ENCODE results near the gene TSC22D4. TPM values are rescaled to one million over a fixed set of nuclear protein-coding genes. Genes with fewer than 3 reads are reported as not detected.

The TSC22D4 gene
- total RNA-seq, 4 donors from 2014 or later, result 28.9 to 51.2 (median 40.6) TPM

GRCh38 chr7:100493476-100494264 lies 14.7 kb upstream of the TSC22D4 start:
- Histone ChIP-seq H3K9me3 (no peaks in the 10 kb centered on the region), H3K27ac (peak overlapping the region in 1 of 4 donors; percentile 26), H3K4me3 (peak overlapping the region; percentile 26 to 43 (median 41)), H3K4me1 (peaks cover 0 to 9% (median 6%) of the 10 kb centered on the region in 4 donors), H3K36me3 (no peaks in the 10 kb centered on the region), H3K27me3 (no peaks in the 10 kb centered on the region)
- peak; percentile 46 to 78 (median 75) for DNase-seq
- TF ChIP-seq CTCF (IDR thresholded peaks at IDR 0.05) (no peak), POLR2A (IDR thresholded peaks at IDR 0.05) (no peak)

- no peaks in the 10 kb centered on the region for H3K36me3 ChIP-seq
- H3K4me1 ChIP-seq, result peaks cover 0 to 9% (median 6%) of the 10 kb centered on the region in 4 donors
- H3K27ac ChIP-seq, result peak overlapping the region in 1 of 4 donors; percentile 26
- no peak for DNase-seq
- H3K27me3 ChIP-seq, result no peaks in the 10 kb centered on the region
- TF ChIP-seq CTCF (IDR thresholded peaks at IDR 0.05), result no peak
- TF ChIP-seq POLR2A (IDR thresholded peaks at IDR 0.05), result no peak
- peak overlapping the region in 3 of 4 donors; percentile 41 to 43 (median 41) for H3K4me3 ChIP-seq
- no peaks in the 10 kb centered on the region for H3K9me3 ChIP-seq
Observed at GRCh38 chr7:100492738-100493475, 13.9 kb upstream of the TSC22D4 start.

GRCh38 chr7:100491192-100491578 lies 12.2 kb upstream of the TSC22D4 start:
- no peak overlapping the region for H3K4me3 ChIP-seq
- no peaks in the 10 kb centered on the region for H3K36me3 ChIP-seq
- DNase-seq, result no peak
- TF ChIP-seq CTCF (IDR thresholded peaks at IDR 0.05) (no peak), POLR2A (IDR thresholded peaks at IDR 0.05) (no peak)
- H3K27ac ChIP-seq, result no peak overlapping the region
- peaks cover 0 to 9% (median 6%) of the 10 kb centered on the region in 4 donors for H3K4me1 ChIP-seq
- H3K9me3 ChIP-seq, result no peaks in the 10 kb centered on the region
- H3K27me3 ChIP-seq, result no peaks in the 10 kb centered on the region

- Histone ChIP-seq H3K27ac (no peak overlapping the region), H3K36me3 (no peaks in the 10 kb centered on the region), H3K4me1 (peaks cover 0 to 9% (median 6%) of the 10 kb centered on the region in 4 donors), H3K4me3 (no peak overlapping the region), H3K9me3 (no peaks in the 10 kb centered on the region), H3K27me3 (no peaks in the 10 kb centered on the region)
- TF ChIP-seq CTCF (IDR thresholded peaks at IDR 0.05) (no peak), POLR2A (IDR thresholded peaks at IDR 0.05) (no peak)
- DNase-seq, result no peak
Observed at GRCh38 chr7:100490483-100491191, 11.6 kb upstream of the TSC22D4 start.

- Histone ChIP-seq H3K4me1 (peaks cover 0 to 9% (median 6%) of the 10 kb centered on the region in 4 donors), H3K27ac (no peak overlapping the region), H3K36me3 (no peaks in the 10 kb centered on the region), H3K9me3 (no peaks in the 10 kb centered on the region), H3K27me3 (no peaks in the 10 kb centered on the region), H3K4me3 (no peak overlapping the region)
- TF ChIP-seq POLR2A (IDR thresholded peaks at IDR 0.05) (no peak), CTCF (IDR thresholded peaks at IDR 0.05) (no peak)
- peak in 1 of 3 donors; percentile 49 for DNase-seq
Observed at GRCh38 chr7:100489824-100490223, 10.8 kb upstream of the TSC22D4 start.
